Motor neuron (in vitro differentiated cells): Measurements from ENCODE around the gene CDH13. TPM values are rescaled to one million over a fixed set of nuclear protein-coding genes. Genes with fewer than 3 reads are reported as not detected.

Source experiments
- ATAC-seq, 8 experiments: fragments of 200-7000 bp; cut with Tn5 transposase; replicated peaks in 6 of 8; 2 replicates each; pipeline ENCODE4 v1.8.0; 2021; ENCODE audit warnings: mild to moderate bottlenecking in 8 of 8, moderate library complexity in 8 of 8
- H3K27ac ChIP-seq, 2 donors: fragments of 250-450 bp; sonication (Bioruptor Pico); 2 replicates each; pipeline ENCODE4 v1.9.0; 2021; ENCODE audit warnings: antibody characterized with exemption in 2 of 2, mild to moderate bottlenecking in 2 of 2, moderate library complexity in 1 of 2
- H3K4me1 ChIP-seq, 2 donors: fragments of 250-450 bp; sonication (Bioruptor Pico); replicated peaks in 1 of 2; 2 replicates each; pipeline ENCODE4 v1.6.1; 2021; ENCODE audit warnings: antibody characterized with exemption in 2 of 2, mild to moderate bottlenecking in 2 of 2, moderate library complexity in 1 of 2
- H3K4me3 ChIP-seq, 5 donors: fragments of 250-450 bp; sonication (Bioruptor Pico); 2 replicates each; pipeline ENCODE4 v1.9.0; 2021; ENCODE audit warnings: antibody characterized with exemption in 5 of 5, mild to moderate bottlenecking in 5 of 5, moderate library complexity in 4 of 5
- WGBS, 10 experiments: fragments of 450-650 bp; shearing (Covaris generic); methylation state at CpG; one replicate each; pipeline ENCODE4 v1.0.0; 2022; 5-methylcytosine and 5-hydroxymethylcytosine counted together
- in situ Hi-C, 9 experiments: fragments of 400-800 bp; cut with MboI; loops; one replicate each; pipeline ENCODE4 v1.15.0; 2021; ENCODE audit warnings: low sequenced_read_pairs in 9 of 9, low pct_unique_long_range_greater_than_20kb in 2 of 9; ENCODE audit not compliant: unreplicated experiment in 9 of 9
- total RNA-seq, 8 experiments: library from RNA; unstranded; fragments of 300-600 nt; gene quantifications; 2 replicates each; pipeline versions ENCODE4 v1.2.3 to v1.2.4, GENCODE V29; 2022

CDH13 gene
- total RNA-seq, 8 experiments from 2014 or later: 0.42 to 10.3 (median 3.4) TPM

DNA sequence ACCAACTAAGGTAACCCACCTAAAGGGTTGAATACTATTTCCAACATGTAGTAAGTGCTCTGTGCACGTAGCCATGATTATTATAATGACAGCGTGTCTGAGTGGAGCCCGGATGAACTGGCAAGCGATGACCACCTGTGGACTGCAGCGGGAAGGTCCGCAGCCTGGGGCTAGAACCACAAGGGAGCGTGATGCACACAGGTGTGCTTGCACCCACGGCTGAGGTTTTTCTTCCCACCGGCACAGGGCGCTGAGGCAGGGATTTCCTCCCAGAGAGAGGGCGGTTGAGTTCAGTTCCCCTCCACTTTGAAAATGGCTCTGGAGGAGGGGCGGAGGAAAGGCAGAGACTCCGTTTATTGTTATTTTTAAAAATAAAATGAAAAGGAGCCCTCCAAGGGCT, 959.3 kb downstream of the CDH13 start:
- 19 to 100% (median 84%) methylated on average over 1 to 12 of the region's 13 CpGs; no CpG with 5 or more reads in 3 of the 10 experiments for WGBS, 10 experiments

DNA sequence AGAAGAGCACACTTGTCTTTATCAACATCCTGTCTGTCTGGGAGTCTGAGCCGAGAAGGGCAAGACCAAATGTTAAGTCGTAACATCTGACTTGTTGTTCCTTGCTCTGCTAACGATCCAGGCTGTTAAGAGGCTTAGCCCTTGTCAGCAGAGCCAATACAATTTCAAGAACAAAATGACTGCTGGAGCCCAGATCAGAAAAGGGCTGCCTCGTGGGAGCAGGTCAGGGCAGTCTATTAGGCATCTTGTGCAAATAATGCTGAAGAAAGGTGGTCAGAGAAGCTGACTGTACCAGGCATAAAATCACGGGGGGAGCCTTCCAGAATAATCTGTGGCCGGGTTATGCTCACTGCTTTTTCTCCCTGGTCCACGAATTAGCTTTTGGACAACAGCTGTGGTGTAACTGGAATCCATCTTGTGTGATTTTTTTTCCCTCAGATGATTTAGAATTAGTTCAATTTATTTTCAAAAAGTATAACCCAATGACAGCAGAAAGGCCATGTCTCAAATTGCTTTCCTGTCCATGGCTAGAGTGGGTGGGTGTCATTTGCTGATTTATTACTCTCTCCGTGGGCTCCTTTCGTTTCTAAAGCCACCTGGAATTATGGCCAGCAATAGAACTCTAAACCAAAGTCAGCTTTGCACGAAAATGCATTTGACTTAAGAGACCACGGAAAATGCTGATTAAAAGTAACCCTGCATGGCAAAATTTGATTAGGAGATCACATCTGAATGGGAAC, 959.9 kb downstream of the CDH13 start:
- ATAC-seq: peak in 5 of 8 experiments; percentile 47 to 84 (median 81)
- H3K4me1 ChIP-seq: peaks cover 26 to 36% of the 10 kb centered on the region in 2 donors
- peak overlapping the region in 1 of 2 donors; percentile 54 for H3K27ac ChIP-seq
- H3K4me3 ChIP-seq: no peak overlapping the region
- WGBS, 10 experiments: 20 to 67% (median 36%) methylated on average over 1 to 9 of the region's 11 CpGs
- in situ Hi-C loops: no loop called here

More for the DNA sequence above, 959.3 kb downstream of the CDH13 start:
- ATAC-seq: peak in 4 of 8 experiments; percentile 21 to 39 (median 28)
- Histone ChIP-seq H3K4me1 (peaks cover 26 to 36% of the 10 kb centered on the region in 2 donors), H3K4me3 (no peak overlapping the region), H3K27ac (peak overlapping the region in 1 of 2 donors; percentile 54)
- in situ Hi-C loops: no loop called here

DNA sequence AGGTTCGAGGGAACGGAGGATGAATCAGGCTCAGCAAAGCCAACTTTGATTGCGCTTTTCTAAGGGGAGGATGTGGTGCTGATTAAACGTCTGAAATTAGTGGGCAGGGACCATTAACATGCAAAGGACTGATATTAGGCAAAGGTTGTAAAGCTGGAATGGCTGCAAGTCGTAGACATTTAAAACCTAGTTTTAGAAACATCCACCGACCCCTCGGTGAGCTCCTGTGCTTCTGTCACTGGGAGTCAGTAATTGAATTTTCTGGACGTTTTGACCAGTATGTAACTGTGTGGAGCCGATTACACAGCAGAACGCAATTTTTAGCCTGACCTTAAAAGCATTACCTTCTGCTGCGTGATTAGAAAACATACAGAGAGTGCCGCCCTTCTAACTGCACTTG, 960.4 kb downstream of the CDH13 start:
- peak in 2 of 8 experiments; percentile 21 to 24 for ATAC-seq
- Histone ChIP-seq H3K4me3 (no peak overlapping the region), H3K4me1 (peaks cover 26 to 39% of the 10 kb centered on the region in 2 donors), H3K27ac (peak overlapping the region in 1 of 2 donors; percentile 5)
- in situ Hi-C loops: no loop called here
- WGBS, 10 experiments: 39 to 93% (median 68%) methylated on average over 3 to 11 of the region's 12 CpGs; no CpG with 5 or more reads in 1 of the 10 experiments

- no peak overlapping the region for H3K4me3 ChIP-seq
- WGBS, 10 experiments: 20 to 100% (median 90%) methylated on average over 1 to 3 of the region's 3 CpGs; no CpG with 5 or more reads in 4 of the 10 experiments
- H3K4me1 ChIP-seq: peaks cover 28 to 47% of the 10 kb centered on the region in 2 donors
- in situ Hi-C loops: no loop called here
- no peak overlapping the region for H3K27ac ChIP-seq
- ATAC-seq: no peak
Measured at GRCh38 chr16:83588070-83588469, 961.3 kb downstream of the CDH13 start.

GRCh38 chr16:83589576-83589975, 962.8 kb downstream of the CDH13 start:
- peaks cover 31 to 55% of the 10 kb centered on the region in 2 donors for H3K4me1 ChIP-seq
- WGBS, 10 experiments: 83 to 100% (median 100%) methylated on average over 2 to 5 of the region's 6 CpGs; no CpG with 5 or more reads in 5 of the 10 experiments
- no peak for ATAC-seq
- no peak overlapping the region for H3K27ac ChIP-seq
- H3K4me3 ChIP-seq: no peak overlapping the region
- in situ Hi-C loops: no loop called here

DNA sequence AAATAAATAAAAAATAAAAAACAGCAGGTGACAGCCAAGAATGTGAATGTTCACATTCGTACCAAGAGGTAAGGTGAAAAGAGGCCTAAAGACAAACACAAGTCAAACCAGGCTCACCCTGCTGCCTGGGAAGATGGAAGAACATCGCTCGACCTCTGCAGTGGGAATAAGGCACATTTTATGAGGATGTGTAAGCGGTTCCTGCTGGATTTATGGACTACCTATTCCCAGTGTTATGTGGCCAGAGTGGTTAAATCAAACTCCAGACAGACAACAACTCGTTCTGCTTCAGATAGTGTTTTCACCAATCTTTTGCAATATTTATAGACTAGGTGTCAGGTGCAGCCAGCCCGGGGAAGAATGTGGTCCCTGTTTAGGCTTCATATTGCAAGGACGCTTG, 966.0 kb downstream of the CDH13 start:
- Histone ChIP-seq H3K4me3 (no peak overlapping the region), H3K4me1 (peaks cover 20 to 33% of the 10 kb centered on the region in 2 donors), H3K27ac (no peak overlapping the region)
- ATAC-seq: peak in 5 of 8 experiments; percentile 35 to 90 (median 45)
- in situ Hi-C loops: no loop called here
- 30 to 77% (median 58%) methylated on average over 2 to 7 of the region's 7 CpGs for WGBS, 10 experiments

DNA sequence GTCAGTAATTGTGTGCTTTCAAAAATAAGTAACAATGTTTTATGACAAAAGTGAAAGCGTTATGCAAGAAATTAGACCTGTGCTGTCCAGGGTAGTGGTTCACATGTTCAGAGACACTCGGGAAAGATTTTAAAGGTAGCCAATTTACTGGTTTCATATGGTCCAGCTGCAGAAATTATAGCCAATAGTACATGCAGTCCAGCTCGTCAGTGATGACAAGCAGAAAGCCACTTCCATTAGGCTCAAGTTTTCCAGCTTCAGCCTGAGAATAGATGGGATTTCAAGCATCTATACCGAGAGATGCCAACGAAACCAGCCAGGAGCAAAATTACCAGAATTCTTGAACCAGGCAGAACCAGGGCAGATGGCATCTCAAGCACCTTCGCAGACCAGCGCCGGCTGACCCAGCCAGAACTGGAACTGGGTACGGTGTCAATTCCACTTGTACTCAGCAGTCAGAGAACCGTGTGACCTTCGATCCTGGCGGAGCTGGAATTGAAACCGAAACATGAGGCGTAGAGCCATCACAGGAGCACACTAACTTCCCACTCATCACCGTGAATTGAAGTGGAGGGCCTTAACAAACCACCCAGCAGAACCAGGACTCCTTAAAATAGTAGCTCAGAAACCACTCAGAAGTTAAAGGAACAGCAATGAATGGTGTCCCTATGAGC, 973.2 kb downstream of the CDH13 start:
- Histone ChIP-seq H3K4me3 (no peak overlapping the region), H3K27ac (no peak overlapping the region), H3K4me1 (peaks cover 11 to 20% of the 10 kb centered on the region in 2 donors)
- ATAC-seq: no peak
- 41 to 100% (median 92%) methylated on average over 2 to 12 of the region's 15 CpGs for WGBS, 10 experiments
- in situ Hi-C loops: no loop called here

DNA sequence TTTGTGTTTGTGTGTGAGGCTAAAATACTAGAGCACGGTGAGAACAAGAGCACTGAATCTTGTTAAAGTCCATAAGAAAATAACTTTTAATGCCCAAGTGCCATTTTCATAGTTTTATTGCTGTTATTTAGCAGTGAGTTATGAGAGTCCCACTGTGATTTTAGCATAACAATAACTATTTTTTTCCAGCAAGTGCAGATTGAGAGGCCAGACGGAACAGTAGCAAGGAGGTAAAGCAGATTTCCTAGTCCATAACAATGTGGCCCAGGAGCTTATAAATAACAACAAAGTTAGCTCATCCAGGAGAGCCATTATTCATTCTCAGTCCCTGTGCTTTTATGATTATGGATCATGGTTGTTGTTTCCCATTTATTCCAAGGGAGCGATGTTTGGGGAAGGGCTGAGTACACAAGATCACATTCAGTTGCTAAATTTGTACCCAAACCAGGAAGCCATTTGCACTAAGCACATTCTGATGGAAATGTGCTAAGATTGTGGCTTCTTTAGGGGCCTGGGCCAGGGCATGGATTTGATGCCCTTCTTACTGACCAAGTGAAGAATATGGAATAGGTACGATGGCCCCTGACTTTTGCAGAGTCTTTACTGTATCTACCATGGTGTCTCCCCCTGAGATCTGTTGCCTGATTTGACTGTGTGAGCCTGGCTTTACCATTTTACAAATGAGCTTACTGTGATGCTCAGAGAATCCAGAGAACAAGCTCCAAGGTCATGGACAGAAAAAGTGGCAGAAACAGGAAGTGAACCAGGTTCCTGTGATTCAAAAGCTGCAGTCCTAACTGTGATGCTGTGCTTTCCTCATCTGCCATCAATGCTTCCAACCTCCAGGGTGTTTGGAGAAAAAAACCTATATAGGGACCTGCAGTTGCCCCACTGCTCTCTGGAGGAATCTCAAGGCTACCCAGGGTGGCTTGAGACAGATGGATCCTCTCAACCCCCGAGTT, 976.3 kb downstream of the CDH13 start:
- WGBS, 10 experiments: 30 to 100% (median 60%) methylated on average over 1 to 5 of the region's 5 CpGs; no CpG with 5 or more reads in 1 of the 10 experiments
- Histone ChIP-seq H3K4me3 (no peak overlapping the region), H3K4me1 (peaks cover 7 to 17% of the 10 kb centered on the region in 2 donors), H3K27ac (no peak overlapping the region)
- in situ Hi-C loops: no loop called here
- peak in 3 of 8 experiments; percentile 42 to 61 (median 47) for ATAC-seq

- ATAC-seq: no peak
- in situ Hi-C loops: no loop called here
- H3K4me3 ChIP-seq: no peak overlapping the region
- 0 to 100% (median 80%) methylated on average over 1 to 4 of the region's 5 CpGs; no CpG with 5 or more reads in 4 of the 10 experiments for WGBS, 10 experiments
- no peak overlapping the region for H3K27ac ChIP-seq
- H3K4me1 ChIP-seq: peaks cover 7 to 17% of the 10 kb centered on the region in 2 donors
Measured at GRCh38 chr16:83603723-83604570, 977.2 kb downstream of the CDH13 start.

- Histone ChIP-seq H3K4me3 (no peak overlapping the region), H3K4me1 (peaks cover 7 to 17% of the 10 kb centered on the region in 2 donors), H3K27ac (no peak overlapping the region)
- no peak for ATAC-seq
- 74 to 100% (median 90%) methylated on average over 2 to 7 of the region's 7 CpGs; no CpG with 5 or more reads in 2 of the 10 experiments for WGBS, 10 experiments
- in situ Hi-C loops: no loop called here
Measured at GRCh38 chr16:83606486-83607030, 979.8 kb downstream of the CDH13 start.

DNA sequence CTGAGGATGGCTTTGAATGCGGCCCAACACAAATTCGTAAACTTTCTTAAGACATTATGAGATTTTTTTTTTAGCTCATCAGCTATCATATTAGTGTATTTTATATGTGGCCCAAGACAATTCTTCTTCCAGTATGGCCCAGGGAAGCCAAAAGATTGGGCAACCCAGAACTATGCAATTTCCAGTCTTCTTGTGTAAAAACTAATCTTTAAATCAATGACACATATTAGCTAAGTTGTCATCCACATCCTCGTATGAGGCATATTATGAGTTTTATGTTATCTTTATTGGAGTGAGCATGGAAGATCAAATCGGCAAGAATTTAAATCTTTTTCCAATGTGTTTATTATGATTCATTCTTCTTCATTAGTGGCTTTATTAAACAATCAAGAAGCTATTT, 982.4 kb downstream of the CDH13 start:
- in situ Hi-C loops: no loop called here
- Histone ChIP-seq H3K27ac (no peak overlapping the region), H3K4me3 (no peak overlapping the region), H3K4me1 (no peaks in the 10 kb centered on the region)
- no peak for ATAC-seq
- WGBS, 10 experiments: 57 to 100% (median 91%) methylated on average over 2 to 4 of the region's 4 CpGs
